Testis (tissue), 3 donors: ENCODE results near the gene PSMA2. TPM values are rescaled to one million over a fixed set of nuclear protein-coding genes. Genes with fewer than 3 reads are reported as not detected.
"Not testable (repeated sequence)": the region's sequence is repeated elsewhere in the genome, so short reads cannot be mapped to it uniquely, and the experiment has no call there.

Source experiments
- DNase-seq: peaks from one replicate; pipeline ENCODE4 v3.0.0-alpha.2; 2019
- H3K27ac ChIP-seq, 2 donors: fragments of 200-600 bp; sonication (generic); one replicate each; pipeline ENCODE4 v1.5.1; 2019
- H3K27me3 ChIP-seq: fragments of 200-600 bp; sonication (generic); one replicate; pipeline ENCODE4 v1.5.1; 2019
- H3K36me3 ChIP-seq: fragments of 200-600 bp; sonication (generic); one replicate; pipeline ENCODE4 v1.5.1; 2017; ENCODE audit warnings: low read depth; ENCODE audit errors: missing control alignments
- H3K4me1 ChIP-seq: fragments of 200-600 bp; sonication (generic); one replicate; pipeline ENCODE4 v1.5.1; 2019
- H3K4me3 ChIP-seq, 2 donors: fragments of 200-600 bp; sonication (generic); one replicate each; pipeline ENCODE4 v1.5.1; 2017 to 2019
- H3K9me3 ChIP-seq: fragments of 200-600 bp; sonication (generic); one replicate; pipeline ENCODE4 v1.5.1; 2017
- CTCF ChIP-seq, 3 experiments: fragments of 450-650 bp in 2 of 3; fragments of 200-600 bp in 1 of 3; sonication (generic) in 1 of 3; IDR thresholded peaks; one replicate each; pipeline ENCODE4 v1.5.1; 2016 to 2019; ENCODE audit warnings: antibody characterized with exemption in 3 of 3, mild to moderate bottlenecking in 2 of 3, moderate library complexity in 1 of 3
- POLR2A ChIP-seq: fragments of 450-650 bp; IDR thresholded peaks from one replicate; pipeline ENCODE4 v1.6.1; 2017; ENCODE audit warnings: antibody characterized with exemption, mild to moderate bottlenecking, moderate library complexity
- WGBS, 2 donors: methylation state at CpG; one replicate each; pipeline ENCODE4 v1.1.5; 2018; 5-methylcytosine and 5-hydroxymethylcytosine counted together
- intact Hi-C: fragments of 100-400 bp; cut with DNase I; formaldehyde crosslinking; loops from one replicate; pipeline ENCODE4 v1.15.1; 2023; ENCODE audit warnings: low total_unique reads
- polyA plus RNA-seq: library from polyadenylated mRNA; stranded (reverse); fragments of 350-450 nt; fragmentation: Illumina TruSeq; extraction: RNeasy Lipid Tissue Mini Kit (QIAGEN cat#74804); gene quantifications from one replicate; pipeline ENCODE4 v1.2.3, GENCODE V29; 2014; ENCODE audit warnings: low read depth, low replicate concordance; ENCODE audit not compliant: insufficient read depth
- total RNA-seq, 2 donors: library from RNA; depleted of rRNA; stranded (reverse); fragments of >200 nt; gene quantifications; one replicate each; pipeline ENCODE4 v1.2.3, GENCODE V29; 2016

PSMA2 gene
- total and polyA plus RNA-seq, 3 donors from 2014 or later = 50.1 to 114 (median 50.9) TPM

DNA sequence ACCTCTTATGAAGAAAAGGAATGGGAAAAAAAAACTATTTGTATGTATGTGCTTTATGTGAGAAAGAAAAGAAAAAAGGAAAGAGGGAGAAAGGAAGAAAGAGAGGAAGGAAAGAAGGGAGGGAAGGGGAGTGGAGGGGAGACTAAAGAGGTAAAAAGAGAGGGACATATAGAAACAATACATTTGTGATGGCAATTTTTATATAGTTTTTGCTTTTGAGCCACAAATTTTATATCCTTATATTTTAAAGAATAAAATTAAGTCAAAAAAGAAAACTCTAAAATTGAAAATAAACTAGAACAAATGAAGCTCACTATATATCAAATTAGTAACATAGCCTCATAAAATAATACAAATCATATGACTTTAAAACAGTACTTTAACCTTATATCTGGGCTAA lies 31.1 kb downstream of the PSMA2 start:
- Histone ChIP-seq H3K27me3 (no peaks in the 10 kb centered on the region), H3K9me3 (no peaks in the 10 kb centered on the region), H3K4me1 (no peaks in the 10 kb centered on the region), H3K4me3 (no peak overlapping the region), H3K36me3 (no peaks in the 10 kb centered on the region), H3K27ac (no peak overlapping the region)
- intact Hi-C loops = no loop called here
- no peak for TF ChIP-seq CTCF (IDR thresholded peaks at IDR 0.05)
- TF ChIP-seq POLR2A = no peak
- no peak for DNase-seq

DNA sequence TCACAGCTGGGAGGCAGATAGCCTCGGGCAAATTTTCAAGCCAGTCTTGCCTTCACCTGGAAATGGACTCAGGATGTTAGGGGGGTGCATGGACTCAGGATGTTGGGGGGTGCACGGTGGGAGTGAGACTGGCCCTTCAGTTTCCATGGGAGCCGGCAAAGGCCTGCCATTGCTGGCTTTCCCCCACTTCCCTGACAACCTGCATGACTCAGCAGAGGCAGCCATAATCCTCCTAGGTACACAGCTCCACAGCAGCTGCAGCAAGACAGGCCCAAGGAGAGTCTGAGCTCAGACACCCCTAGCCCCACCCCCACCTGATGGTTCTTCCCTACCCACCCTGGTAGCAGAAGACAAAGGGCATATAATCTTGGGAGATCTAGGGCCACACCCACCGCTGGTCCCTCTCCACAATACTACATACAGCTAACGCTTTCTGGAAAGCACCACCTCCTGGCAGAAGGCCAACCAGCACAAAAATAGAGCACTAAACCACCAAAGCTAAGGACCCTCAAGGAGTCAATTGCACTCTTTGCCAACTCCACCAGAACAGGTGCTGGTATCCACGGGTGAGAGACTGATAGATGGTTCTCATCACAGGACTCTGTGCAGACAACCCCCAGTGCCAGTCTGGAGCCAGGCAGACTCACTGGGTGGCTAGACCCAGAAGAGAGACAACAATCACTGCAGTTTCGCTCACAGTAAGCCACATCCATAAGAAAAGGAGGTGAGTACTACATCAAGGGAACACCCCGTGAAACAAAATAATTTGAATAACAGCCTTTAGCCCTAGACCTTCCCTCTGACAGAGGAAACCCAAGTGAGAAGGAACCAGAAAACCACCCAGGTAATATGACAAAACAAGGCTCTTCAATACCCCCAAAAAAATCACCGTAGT lies 38.4 kb downstream of the PSMA2 start:
- Histone ChIP-seq H3K36me3 (no peaks in the 10 kb centered on the region), H3K9me3 (no peaks in the 10 kb centered on the region), H3K27me3 (no peaks in the 10 kb centered on the region), H3K4me3 (no peak overlapping the region), H3K4me1 (peaks cover 6% of the 10 kb centered on the region), H3K27ac (peak overlapping the region in 1 of 2 donors; percentile 5)
- intact Hi-C loops = no loop called here
- TF ChIP-seq CTCF (IDR thresholded peaks at IDR 0.05) (no peak), POLR2A (no peak)
- DNase-seq = no peak
- WGBS, 2 donors = 78 to 89% methylated on average over 7 to 9 of the region's 9 CpGs

DNA sequence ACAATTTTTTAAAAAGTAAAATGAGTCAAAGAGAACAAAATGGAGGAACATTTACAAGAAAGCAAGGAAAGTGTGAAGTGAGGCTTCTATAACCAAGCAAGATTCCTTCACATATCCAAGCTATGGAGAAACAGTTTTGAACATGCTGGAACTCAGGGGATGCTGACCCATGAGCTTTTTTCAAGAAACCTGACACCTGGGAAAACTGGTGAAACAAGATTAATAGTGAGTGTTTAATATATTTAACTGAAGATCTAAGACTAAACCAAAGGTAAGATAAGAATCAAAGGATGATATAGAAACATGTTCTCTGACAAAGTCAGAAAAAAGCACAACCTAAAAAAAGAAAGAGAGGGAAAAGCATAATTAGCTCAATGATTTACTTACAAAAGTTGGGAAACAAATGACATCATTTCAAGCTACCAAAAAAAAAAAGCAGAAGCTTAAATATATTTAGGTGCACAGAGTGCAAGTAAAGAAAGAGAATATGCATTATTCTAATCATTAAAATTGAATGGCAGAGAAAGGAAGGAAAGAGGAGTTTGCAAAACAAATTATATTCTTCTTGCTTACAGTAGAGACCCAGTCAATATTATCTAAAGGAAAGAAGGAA lies 45.0 kb downstream of the PSMA2 start:
- no peak for TF ChIP-seq CTCF (IDR thresholded peaks at IDR 0.05)
- TF ChIP-seq POLR2A = no peak
- no peaks in the 10 kb centered on the region for H3K9me3 ChIP-seq
- peak overlapping the region in 1 of 2 donors; percentile 47 for H3K27ac ChIP-seq
- no peaks in the 10 kb centered on the region for H3K4me1 ChIP-seq
- no peak for DNase-seq
- H3K36me3 ChIP-seq = no peaks in the 10 kb centered on the region
- no peak overlapping the region for H3K4me3 ChIP-seq
- no peaks in the 10 kb centered on the region for H3K27me3 ChIP-seq
- intact Hi-C loops = no loop called here

- Histone ChIP-seq H3K4me1 (no peaks in the 10 kb centered on the region), H3K36me3 (no peaks in the 10 kb centered on the region), H3K27me3 (no peaks in the 10 kb centered on the region), H3K9me3 (no peaks in the 10 kb centered on the region), H3K27ac (no peak overlapping the region), H3K4me3 (no peak overlapping the region)
- 87 to 91% methylated on average over 2 of the region's 2 CpGs for WGBS, 2 donors
- TF ChIP-seq CTCF (IDR thresholded peaks at IDR 0.05) (peak in 1 of 3 experiments; percentile 33), POLR2A (no peak)
- intact Hi-C loops = no loop called here
- DNase-seq = no peak
Observed at GRCh38 chr7:42886129-42886528, 45.8 kb downstream of the PSMA2 start.

DNA sequence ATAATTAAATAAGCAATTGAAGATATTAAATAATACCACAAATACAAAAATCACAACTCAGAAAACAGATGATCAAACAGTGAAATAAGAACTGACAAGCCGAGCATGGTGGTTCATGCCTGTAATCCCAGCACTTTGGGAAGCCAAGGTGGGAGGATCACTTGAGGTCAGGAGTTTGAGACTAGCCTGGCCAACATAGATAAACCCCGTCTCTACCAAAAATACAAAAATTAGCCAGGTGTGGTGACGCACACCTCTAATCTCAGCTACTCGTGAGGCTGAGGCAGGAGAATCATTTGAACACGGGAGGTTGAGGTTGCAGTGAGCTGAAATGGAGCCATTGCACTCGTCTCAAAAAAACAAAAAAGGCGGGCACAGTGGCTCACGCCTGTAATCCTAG lies 46.8 kb downstream of the PSMA2 start:
- DNase-seq, H3K27ac ChIP-seq, H3K4me3 ChIP-seq, intact Hi-C loops, H3K4me1 ChIP-seq, H3K27me3 ChIP-seq, H3K9me3 ChIP-seq, H3K36me3 ChIP-seq: not testable (repeated sequence)
- WGBS, 2 donors = 73 to 91% methylated on average over 8 of the region's 8 CpGs
